GM06990 (cell line): ENCODE data around the gene SLC23A2.

Experiments
- DNase-seq: peaks from one replicate; pipeline ENCODE4 v3.0.0-alpha.2; 2011; ENCODE audit not compliant: insufficient read length; ENCODE audit errors: extremely low read depth
- H3K27me3 ChIP-seq: replicated peaks from 2 replicates; pipeline ENCODE4 v1.6.0; 2011; ENCODE audit warnings: low read length; ENCODE audit not compliant: control insufficient read depth, insufficient read depth
- H3K36me3 ChIP-seq: 2 replicates; pipeline ENCODE4 v1.5.1; 2011; ENCODE audit warnings: low read length; ENCODE audit not compliant: control insufficient read depth, insufficient read depth
- H3K4me3 ChIP-seq: replicated peaks from 2 replicates; pipeline ENCODE4 v1.5.1; 2011; ENCODE audit warnings: low read depth, mild to moderate bottlenecking, control low read depth, low read length
- CTCF ChIP-seq: IDR thresholded peaks from 2 replicates; pipeline ENCODE4 v1.5.1; 2011; ENCODE audit warnings: low read length, control low read depth, mild to moderate bottlenecking, inconsistent platforms; ENCODE audit not compliant: insufficient read depth, poor library complexity, severe bottlenecking

Gene SLC23A2

GRCh38 chr20:4894981-4895381 lies 106.3 kb downstream of the SLC23A2 start:
- Histone ChIP-seq H3K27me3 (no peaks in the 10 kb centered on the region), H3K4me3 (no peak overlapping the region), H3K36me3 (peaks cover 6% of the 10 kb centered on the region; the same call in 1 of the 2 replicates)
- DNase-seq, result no peak
- TF ChIP-seq CTCF, result no peak

- H3K27me3 ChIP-seq, result no peaks in the 10 kb centered on the region
- no peak for DNase-seq
- peaks cover 6% of the 10 kb centered on the region; the same call in 1 of the 2 replicates for H3K36me3 ChIP-seq
- H3K4me3 ChIP-seq, result no peak overlapping the region
- no peak for TF ChIP-seq CTCF
These were observed 106.9 kb downstream of the SLC23A2 start for GRCh38 chr20:4894409-4894808.

GRCh38 chr20:4893709-4894108 lies 107.6 kb downstream of the SLC23A2 start:
- H3K36me3 ChIP-seq, result no peaks in the 10 kb centered on the region; the same call in 1 of the 2 replicates
- H3K4me3 ChIP-seq, result no peak overlapping the region
- no peak for DNase-seq
- no peaks in the 10 kb centered on the region for H3K27me3 ChIP-seq
- TF ChIP-seq CTCF, result no peak

- Histone ChIP-seq H3K27me3 (no peaks in the 10 kb centered on the region), H3K36me3 (no peaks in the 10 kb centered on the region), H3K4me3 (no peak overlapping the region)
- no peak for DNase-seq
- no peak for TF ChIP-seq CTCF
These were observed 109.3 kb downstream of the SLC23A2 start for GRCh38 chr20:4891997-4892396.

- no peaks in the 10 kb centered on the region for H3K27me3 ChIP-seq
- H3K4me3 ChIP-seq, result no peak overlapping the region
- no peak for TF ChIP-seq CTCF
- DNase-seq, result no peak
- H3K36me3 ChIP-seq, result no peaks in the 10 kb centered on the region
These were observed 110.0 kb downstream of the SLC23A2 start for GRCh38 chr20:4891190-4891763.

- H3K4me3 ChIP-seq, result no peak overlapping the region
- no peak for DNase-seq
- no peaks in the 10 kb centered on the region; the same call in 1 of the 2 replicates for H3K36me3 ChIP-seq
- no peak for TF ChIP-seq CTCF
- H3K27me3 ChIP-seq, result no peaks in the 10 kb centered on the region
These were observed 111.9 kb downstream of the SLC23A2 start for GRCh38 chr20:4889446-4889845.
